ENCODE measurements around the gene SART3. TPM values are rescaled to one million over a fixed set of nuclear protein-coding genes. Genes with fewer than 3 reads are reported as not detected.
A peak's percentile ranks its signal among the peaks of the same experiment; 100 is the strongest.

Gene SART3
- total RNA-seq, 3 donors from 2014 or later, result 49.8 to 62.9 (median 60.2) TPM

DNA sequence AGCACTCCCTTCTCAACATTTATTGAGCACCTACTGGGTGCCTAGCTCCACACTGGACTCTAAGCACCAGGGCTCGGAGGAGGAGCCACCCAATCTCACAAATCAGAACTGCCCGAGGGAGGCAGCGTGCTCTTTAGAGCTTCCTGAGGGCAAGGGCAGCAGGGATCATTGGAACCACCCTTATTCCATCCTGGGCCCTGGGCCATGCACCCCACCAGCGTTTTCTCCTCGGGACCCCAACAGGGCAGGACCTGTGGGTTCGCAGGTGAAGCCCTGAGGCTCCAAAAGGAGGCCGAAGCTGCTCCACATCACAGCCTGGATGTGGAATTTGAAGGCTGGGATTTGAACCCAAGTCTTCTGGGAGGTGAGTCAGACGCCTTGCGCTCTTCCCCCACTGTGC lies 21.5 kb upstream of the SART3 start:
- H3K27ac ChIP-seq, result peak overlapping the region in 1 of 2 donors; percentile 76
- no peak for DNase-seq (ENCODE audit: low spot score in 2 of 2)
- H3K9me3 ChIP-seq, result no peaks in the 10 kb centered on the region
- no peaks in the 10 kb centered on the region for H3K27me3 ChIP-seq
- intact Hi-C loops (cut with DNase I; ENCODE audit: low total_unique reads), result no loop called here
- H3K4me3 ChIP-seq, result no peak overlapping the region
- H3K4me1 ChIP-seq, result no peaks in the 10 kb centered on the region
- TF ChIP-seq POLR2AphosphoS5 (IDR thresholded peaks at IDR 0.05) (no peak), POLR2A (IDR thresholded peaks at IDR 0.05) (no peak)
- TF ChIP-seq, protein P1, sequence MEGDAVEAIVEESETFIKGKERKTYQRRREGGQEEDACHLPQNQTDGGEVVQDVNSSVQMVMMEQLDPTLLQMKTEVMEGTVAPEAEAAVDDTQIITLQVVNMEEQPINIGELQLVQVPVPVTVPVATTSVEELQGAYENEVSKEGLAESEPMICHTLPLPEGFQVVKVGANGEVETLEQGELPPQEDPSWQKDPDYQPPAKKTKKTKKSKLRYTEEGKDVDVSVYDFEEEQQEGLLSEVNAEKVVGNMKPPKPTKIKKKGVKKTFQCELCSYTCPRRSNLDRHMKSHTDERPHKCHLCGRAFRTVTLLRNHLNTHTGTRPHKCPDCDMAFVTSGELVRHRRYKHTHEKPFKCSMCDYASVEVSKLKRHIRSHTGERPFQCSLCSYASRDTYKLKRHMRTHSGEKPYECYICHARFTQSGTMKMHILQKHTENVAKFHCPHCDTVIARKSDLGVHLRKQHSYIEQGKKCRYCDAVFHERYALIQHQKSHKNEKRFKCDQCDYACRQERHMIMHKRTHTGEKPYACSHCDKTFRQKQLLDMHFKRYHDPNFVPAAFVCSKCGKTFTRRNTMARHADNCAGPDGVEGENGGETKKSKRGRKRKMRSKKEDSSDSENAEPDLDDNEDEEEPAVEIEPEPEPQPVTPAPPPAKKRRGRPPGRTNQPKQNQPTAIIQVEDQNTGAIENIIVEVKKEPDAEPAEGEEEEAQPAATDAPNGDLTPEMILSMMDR (IDR thresholded peaks at IDR 0.05), result no peak
- no peaks in the 10 kb centered on the region for H3K36me3 ChIP-seq

DNA sequence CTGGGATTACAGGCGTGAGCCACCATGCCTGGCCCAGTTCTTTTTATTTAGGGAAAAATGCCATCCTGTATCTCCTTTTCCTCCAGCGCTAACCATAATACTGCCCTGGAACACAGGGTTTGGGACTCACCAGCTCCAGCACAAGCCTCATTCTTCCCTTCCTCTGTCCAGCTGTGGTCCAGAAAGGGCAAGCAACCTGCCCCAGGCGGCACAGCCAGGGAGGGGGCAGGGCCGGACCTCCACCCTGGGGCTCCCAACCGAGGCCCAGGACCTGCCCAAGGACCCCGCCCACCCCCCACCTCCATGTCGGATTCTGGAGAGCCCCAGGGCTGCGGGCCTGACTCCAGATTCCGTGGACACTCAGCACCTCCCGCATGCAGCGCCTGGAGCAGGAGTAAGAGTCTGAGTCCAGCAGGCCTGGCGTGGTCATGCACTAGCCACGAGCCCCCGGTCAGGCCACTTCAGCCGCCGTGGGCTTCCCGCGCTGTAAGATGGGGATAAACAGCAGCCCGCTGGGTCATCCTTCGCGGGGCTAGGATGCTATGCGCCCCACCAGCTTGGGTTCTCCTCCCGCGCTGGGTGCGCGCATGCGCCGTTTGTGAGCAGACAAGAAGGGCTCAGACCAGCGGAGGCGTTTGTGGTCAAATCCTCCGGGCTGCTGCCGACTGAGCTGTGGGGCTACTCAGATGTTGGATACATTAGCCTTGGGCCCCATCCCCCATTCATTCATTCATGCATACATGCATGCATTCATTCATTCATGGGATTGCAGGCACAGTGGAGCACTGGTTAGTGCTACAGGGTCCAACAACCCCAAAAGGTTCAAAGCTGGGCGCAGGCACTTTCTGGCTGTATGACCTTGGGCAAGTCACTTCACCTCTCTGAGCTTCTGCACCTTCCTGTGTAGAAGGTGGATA lies 20.6 kb upstream of the SART3 start:
- no peaks in the 10 kb centered on the region for H3K4me1 ChIP-seq
- no peaks in the 10 kb centered on the region for H3K27me3 ChIP-seq
- H3K9me3 ChIP-seq, result no peaks in the 10 kb centered on the region
- H3K36me3 ChIP-seq, result no peaks in the 10 kb centered on the region
- TF ChIP-seq POLR2A (IDR thresholded peaks at IDR 0.05) (no peak), POLR2AphosphoS5 (IDR thresholded peaks at IDR 0.05) (no peak)
- TF ChIP-seq, protein P1 (IDR thresholded peaks at IDR 0.05), result no peak
- DNase-seq (ENCODE audit: low spot score in 2 of 2), result no peak
- peak overlapping the region; percentile 52 to 76 for H3K27ac ChIP-seq
- no peak overlapping the region for H3K4me3 ChIP-seq
- intact Hi-C loops (cut with DNase I; ENCODE audit: low total_unique reads), result no loop called here

DNA sequence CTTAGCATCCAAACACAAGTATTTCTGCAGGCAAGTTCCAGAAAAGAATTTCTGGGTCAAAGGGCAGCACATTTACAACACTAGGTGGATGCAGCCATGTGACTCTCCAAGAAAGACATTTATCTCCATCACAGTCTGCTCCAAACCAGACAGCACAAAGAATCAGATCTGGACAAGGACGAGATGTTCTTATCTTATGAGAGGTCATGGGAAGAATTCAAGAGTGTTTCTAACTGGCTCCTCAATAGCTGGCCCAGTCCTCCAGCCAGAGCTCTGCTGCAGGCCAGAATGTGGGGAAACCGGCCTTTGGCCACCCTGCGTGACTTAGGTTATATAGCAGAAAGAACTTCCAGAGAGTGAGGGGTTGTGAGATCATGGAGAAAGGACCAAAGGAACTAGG lies 19.6 kb upstream of the SART3 start:
- Histone ChIP-seq H3K9me3 (no peaks in the 10 kb centered on the region), H3K4me1 (no peaks in the 10 kb centered on the region), H3K27me3 (no peaks in the 10 kb centered on the region), H3K36me3 (no peaks in the 10 kb centered on the region), H3K4me3 (no peak overlapping the region), H3K27ac (peak overlapping the region; percentile 1 to 52)
- TF ChIP-seq POLR2A (IDR thresholded peaks at IDR 0.05) (no peak), POLR2AphosphoS5 (IDR thresholded peaks at IDR 0.05) (peak in 2 of 3 donors; percentile 34 to 82)
- TF ChIP-seq, protein P1 (IDR thresholded peaks at IDR 0.05), result no peak
- intact Hi-C loops (cut with DNase I; ENCODE audit: low total_unique reads), result no loop called here
- no peak for DNase-seq (ENCODE audit: low spot score in 2 of 2)

DNA sequence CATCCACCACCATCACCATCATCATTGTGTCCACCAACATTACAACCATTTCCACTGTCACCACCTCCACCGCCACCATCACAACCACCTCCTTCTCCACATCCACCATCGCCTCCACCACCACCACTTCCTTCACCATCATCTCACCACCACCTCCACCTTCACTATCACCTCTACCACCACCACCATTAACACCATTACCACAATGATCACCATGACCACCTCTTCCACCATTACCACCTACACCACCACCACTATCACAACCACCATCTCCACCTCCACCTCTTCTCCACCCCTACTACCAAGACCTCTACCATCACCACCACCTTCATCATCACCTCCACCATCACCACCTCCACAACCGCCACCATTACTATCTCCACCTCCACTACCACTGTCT lies 17.8 kb upstream of the SART3 start:
- TF ChIP-seq POLR2AphosphoS5 (IDR thresholded peaks at IDR 0.05) (no peak), POLR2A (IDR thresholded peaks at IDR 0.05) (no peak)
- TF ChIP-seq, protein P1 (IDR thresholded peaks at IDR 0.05), result no peak
- intact Hi-C loops (cut with DNase I; ENCODE audit: low total_unique reads), result no loop called here
- Histone ChIP-seq H3K4me3 (no peak overlapping the region), H3K27ac (peak overlapping the region; percentile 22 to 62), H3K9me3 (no peaks in the 10 kb centered on the region), H3K27me3 (no peaks in the 10 kb centered on the region), H3K4me1 (no peaks in the 10 kb centered on the region), H3K36me3 (no peaks in the 10 kb centered on the region)
- DNase-seq (ENCODE audit: low spot score in 2 of 2), result no peak

DNA sequence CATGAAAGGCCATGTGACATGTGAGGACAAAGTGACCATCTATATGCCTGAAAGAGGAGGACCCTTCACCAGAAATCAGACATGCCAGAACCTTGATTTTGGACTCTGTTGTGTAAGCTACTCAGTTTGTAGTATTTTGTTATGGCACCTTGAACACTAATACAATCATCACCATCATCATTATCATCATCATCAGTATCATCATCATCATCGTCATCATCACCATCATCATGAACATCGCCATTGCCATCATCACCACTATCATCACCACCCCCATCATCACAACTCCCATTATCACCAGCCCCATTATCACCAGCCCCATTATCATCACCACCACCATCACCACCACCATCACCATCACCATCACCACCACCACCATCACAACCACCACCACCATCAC lies 17.3 kb upstream of the SART3 start:
- H3K4me1 ChIP-seq, result no peaks in the 10 kb centered on the region
- intact Hi-C loops (cut with DNase I; ENCODE audit: low total_unique reads), result no loop called here
- TF ChIP-seq POLR2AphosphoS5 (IDR thresholded peaks at IDR 0.05) (no peak), POLR2A (IDR thresholded peaks at IDR 0.05) (no peak)
- TF ChIP-seq, protein P1 (IDR thresholded peaks at IDR 0.05), result no peak
- H3K9me3 ChIP-seq, result no peaks in the 10 kb centered on the region
- no peak for DNase-seq (ENCODE audit: low spot score in 2 of 2)
- H3K27me3 ChIP-seq, result no peaks in the 10 kb centered on the region
- no peaks in the 10 kb centered on the region for H3K36me3 ChIP-seq
- H3K27ac ChIP-seq, result peak overlapping the region in 1 of 2 donors; percentile 62
- H3K4me3 ChIP-seq, result no peak overlapping the region
